ENCODE results near the gene PLEKHH2.
"Not testable (repeated sequence)": the region's sequence is repeated elsewhere in the genome, so short reads cannot be mapped to it uniquely, and the experiment has no call there.

The PLEKHH2 gene

DNA sequence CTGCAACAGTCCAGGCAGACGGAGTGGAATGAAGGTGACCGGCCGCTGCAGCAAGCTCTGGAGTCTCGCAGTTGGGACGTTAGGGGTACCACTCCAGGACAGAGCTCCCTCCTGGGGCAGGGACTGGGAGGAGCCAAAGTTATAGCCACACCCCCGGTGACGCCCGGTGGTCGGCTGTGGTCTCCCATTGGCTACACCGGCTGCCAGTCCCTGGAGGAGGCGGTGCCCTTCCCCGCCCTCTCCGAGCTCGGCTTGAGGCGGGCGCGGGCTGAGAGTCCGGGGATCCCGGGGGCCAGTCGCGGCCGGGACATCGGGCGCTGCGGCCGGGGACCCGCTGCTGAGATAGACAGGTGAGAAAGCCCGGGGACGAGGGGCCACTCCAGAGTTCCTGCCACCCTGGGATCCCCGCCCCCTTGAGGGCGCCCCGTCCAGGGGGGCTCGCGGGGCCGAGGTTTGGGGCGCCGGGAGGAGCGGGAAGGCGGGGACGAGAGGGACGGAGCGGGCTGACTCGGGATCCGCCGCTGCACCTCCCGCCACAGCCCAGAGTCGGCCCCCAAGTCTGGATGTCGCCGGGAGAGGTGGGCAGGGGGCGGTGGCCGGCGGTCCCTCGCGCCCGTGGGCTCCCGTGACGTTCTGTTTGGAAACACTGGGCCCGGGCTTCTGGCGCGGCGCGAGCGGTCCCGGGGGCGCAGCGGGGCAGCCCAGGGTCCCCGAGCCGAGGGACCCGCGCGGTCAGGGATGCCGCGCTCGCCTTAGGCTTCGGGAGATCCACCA is at the start of gene PLEKHH2:
Gene PLEKHH2 (plus strand): TSS at position 231 of the 774 bp plus-strand sequence. CDS start 7,414 bp downstream, outside the sequence.
- H3K36me3 ChIP-seq (ENCODE audit: control insufficient read depth in 2 of 2, insufficient read depth in 2 of 2, low read length in 2 of 2), result no peaks in the 10 kb centered on the region
- H3K4me1 ChIP-seq (ENCODE audit: control insufficient read depth in 2 of 2, insufficient read depth in 2 of 2, low read length in 2 of 2), result peaks cover 2 to 6% of the 10 kb centered on the region in 2 donors
- H3K27ac ChIP-seq (ENCODE audit: low read depth in 2 of 2, low read length in 2 of 2), result peak within 1 kb of the TSS; percentile 64 to 66
- H3K4me3 ChIP-seq (ENCODE audit: low read length in 2 of 2), result peak within 1 kb of the TSS; percentile 66 to 67
- H3K27me3 ChIP-seq (ENCODE audit: control insufficient read depth in 2 of 2, insufficient read depth in 2 of 2, low read length in 2 of 2), result peaks cover 6 to 10% of the 10 kb centered on the region in 2 donors
- H3K9ac ChIP-seq (ENCODE audit: low read depth in 1 of 2, low read length in 2 of 2), result peak within 1 kb of the TSS; percentile 42 to 67
- no peaks in the 10 kb centered on the region for H3K9me3 ChIP-seq (ENCODE audit: control insufficient read depth in 2 of 2, low read length in 2 of 2)

DNA sequence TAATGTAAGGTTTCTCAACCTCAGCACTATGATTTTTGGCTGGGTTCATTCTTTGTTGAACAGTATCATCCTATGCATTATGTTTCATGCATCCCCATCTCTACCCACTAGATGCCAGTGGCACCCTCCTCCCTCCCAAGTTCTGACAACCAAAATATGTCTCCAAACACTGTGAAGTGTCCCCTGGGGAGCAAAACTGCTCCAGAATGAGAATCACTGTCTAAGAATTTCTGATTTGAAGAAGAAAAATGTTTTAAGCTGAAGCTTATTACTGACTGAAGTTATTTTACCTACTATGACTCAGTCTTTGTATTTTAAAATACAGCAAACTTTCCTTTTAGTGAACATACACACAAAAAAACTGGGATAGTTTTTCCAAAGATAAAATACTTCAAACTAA is 44.6 kb upstream of the PLEKHH2 start:
- H3K36me3 ChIP-seq (ENCODE audit: control insufficient read depth in 2 of 2, insufficient read depth in 2 of 2, low read length in 2 of 2), result peaks cover 13 to 17% of the 10 kb centered on the region in 2 donors
- H3K9me3 ChIP-seq (ENCODE audit: control insufficient read depth in 2 of 2, low read length in 2 of 2), result no peaks in the 10 kb centered on the region
- no peak overlapping the region for H3K9ac ChIP-seq (ENCODE audit: low read depth in 1 of 2, low read length in 2 of 2)
- H3K27me3 ChIP-seq (ENCODE audit: control insufficient read depth in 2 of 2, insufficient read depth in 2 of 2, low read length in 2 of 2), result no peaks in the 10 kb centered on the region
- no peak overlapping the region for H3K4me3 ChIP-seq (ENCODE audit: low read length in 2 of 2)
- peaks cover 7 to 9% of the 10 kb centered on the region in 2 donors for H3K4me1 ChIP-seq (ENCODE audit: control insufficient read depth in 2 of 2, insufficient read depth in 2 of 2, low read length in 2 of 2)
- H3K27ac ChIP-seq (ENCODE audit: low read depth in 2 of 2, low read length in 2 of 2), result no peak overlapping the region

DNA sequence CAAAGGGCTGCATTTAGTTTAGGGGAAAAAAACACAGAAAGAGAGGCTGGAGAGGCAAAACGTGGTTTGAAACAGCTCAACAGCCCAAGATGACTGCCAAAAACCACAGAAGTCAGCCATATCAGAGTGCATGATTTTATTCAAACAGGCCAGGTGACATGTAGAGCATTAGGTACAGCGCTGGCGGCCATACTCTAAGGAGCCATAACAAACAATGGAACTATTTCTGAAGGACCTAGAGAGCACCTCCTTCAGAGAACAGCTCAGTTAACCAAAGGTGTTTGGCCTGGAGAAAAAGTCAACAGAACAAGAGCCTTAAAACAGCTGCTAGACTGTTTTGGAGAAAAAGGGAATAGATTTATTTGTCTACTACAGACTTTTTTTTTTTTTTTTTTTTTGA is 43.8 kb upstream of the PLEKHH2 start:
- Histone ChIP-seq H3K4me3 (ENCODE audit: low read length in 2 of 2) (no peak overlapping the region), H3K9ac (ENCODE audit: low read depth in 1 of 2, low read length in 2 of 2) (no peak overlapping the region), H3K9me3 (ENCODE audit: control insufficient read depth in 2 of 2, low read length in 2 of 2) (no peaks in the 10 kb centered on the region), H3K27ac (ENCODE audit: low read depth in 2 of 2, low read length in 2 of 2) (no peak overlapping the region), H3K36me3 (ENCODE audit: control insufficient read depth in 2 of 2, insufficient read depth in 2 of 2, low read length in 2 of 2) (peaks cover 13 to 17% of the 10 kb centered on the region in 2 donors), H3K4me1 (ENCODE audit: control insufficient read depth in 2 of 2, insufficient read depth in 2 of 2, low read length in 2 of 2) (peaks cover 7 to 9% of the 10 kb centered on the region in 2 donors), H3K27me3 (ENCODE audit: control insufficient read depth in 2 of 2, insufficient read depth in 2 of 2, low read length in 2 of 2) (no peaks in the 10 kb centered on the region)

DNA sequence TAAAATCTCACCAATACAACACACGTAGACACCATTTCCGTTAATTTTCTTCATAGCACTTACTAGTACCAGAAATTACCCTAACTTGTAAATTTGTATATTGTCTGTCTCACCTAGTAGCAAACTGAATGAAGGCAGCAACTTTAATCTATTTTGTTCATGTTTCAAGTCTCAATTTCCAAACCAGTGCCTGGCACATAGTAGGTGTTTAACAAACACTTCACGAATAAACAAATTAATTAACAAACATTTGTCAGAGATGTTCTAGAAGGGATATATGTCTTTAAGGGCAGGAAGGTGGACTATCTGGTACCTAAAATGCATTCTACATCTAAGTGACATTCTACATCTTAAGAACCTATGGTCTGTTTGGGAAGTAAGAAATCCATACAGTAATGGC is 42.2 kb upstream of the PLEKHH2 start:
- H3K9ac ChIP-seq (ENCODE audit: low read depth in 1 of 2, low read length in 2 of 2), result peak overlapping the region; percentile 84 to 87
- peak overlapping the region; percentile 97 to 99 for H3K4me3 ChIP-seq (ENCODE audit: low read length in 2 of 2)
- H3K27me3 ChIP-seq (ENCODE audit: control insufficient read depth in 2 of 2, insufficient read depth in 2 of 2, low read length in 2 of 2), result no peaks in the 10 kb centered on the region
- H3K27ac ChIP-seq (ENCODE audit: low read depth in 2 of 2, low read length in 2 of 2), result no peak overlapping the region
- peaks cover 7 to 9% of the 10 kb centered on the region in 2 donors for H3K4me1 ChIP-seq (ENCODE audit: control insufficient read depth in 2 of 2, insufficient read depth in 2 of 2, low read length in 2 of 2)
- H3K36me3 ChIP-seq (ENCODE audit: control insufficient read depth in 2 of 2, insufficient read depth in 2 of 2, low read length in 2 of 2), result peaks cover 11 to 12% of the 10 kb centered on the region in 2 donors
- no peaks in the 10 kb centered on the region for H3K9me3 ChIP-seq (ENCODE audit: control insufficient read depth in 2 of 2, low read length in 2 of 2)

DNA sequence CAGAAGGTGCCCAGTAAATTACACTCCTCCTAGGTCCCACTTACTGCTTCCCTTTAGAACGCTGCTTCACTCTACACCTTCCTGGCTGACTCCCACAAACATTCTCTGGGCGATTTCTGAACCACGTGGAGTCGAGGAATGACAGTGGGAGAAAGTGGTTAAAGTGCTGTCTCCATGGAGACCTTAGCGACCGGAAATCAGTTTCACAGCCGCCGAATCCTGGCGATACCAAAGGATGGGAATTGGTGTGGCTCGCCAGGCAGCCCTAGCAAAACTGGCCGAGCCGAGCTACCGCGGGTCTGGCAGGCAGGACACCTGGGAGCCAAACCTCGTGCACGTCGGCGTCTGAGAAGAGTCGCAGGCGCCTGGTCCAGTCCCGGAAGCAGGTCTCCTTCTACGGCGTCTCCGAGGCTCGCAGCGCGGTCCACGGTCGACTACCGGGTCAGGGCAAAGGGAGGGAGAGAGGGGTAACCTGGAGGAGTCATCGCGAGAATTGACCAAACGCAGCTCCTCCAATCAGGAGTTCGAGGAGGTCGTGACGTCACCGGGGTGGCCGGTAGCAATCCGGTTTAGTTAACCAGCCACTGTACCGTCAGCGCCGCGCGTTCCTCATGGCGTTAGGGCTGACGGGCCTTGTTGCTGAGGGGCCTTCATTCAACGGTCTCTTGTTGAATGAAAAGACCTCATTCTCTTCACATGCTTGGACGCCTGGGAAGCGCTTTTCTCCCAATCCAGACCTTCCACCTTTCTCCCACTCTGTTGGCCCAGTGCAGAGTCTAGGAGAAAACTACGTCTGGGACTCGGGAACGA is 41.3 kb upstream of the PLEKHH2 start, which contains the start of gene THADA:
Gene THADA (minus strand): TSS at position 436 of the 810 bp plus-strand sequence. CDS start 3,646 bp downstream, outside the sequence.
- Histone ChIP-seq H3K36me3 (ENCODE audit: control insufficient read depth in 2 of 2, insufficient read depth in 2 of 2, low read length in 2 of 2) (peaks cover 4% of the 10 kb centered on the region in 2 donors), H3K4me3 (ENCODE audit: low read length in 2 of 2) (peak within 1 kb of the TSS; percentile 97 to 99), H3K27ac (ENCODE audit: low read depth in 2 of 2, low read length in 2 of 2) (peak within 1 kb of the TSS; percentile 88 to 91), H3K27me3 (ENCODE audit: control insufficient read depth in 2 of 2, insufficient read depth in 2 of 2, low read length in 2 of 2) (no peaks in the 10 kb centered on the region), H3K4me1 (ENCODE audit: control insufficient read depth in 2 of 2, insufficient read depth in 2 of 2, low read length in 2 of 2) (peaks cover 7 to 9% of the 10 kb centered on the region in 2 donors), H3K9me3 (ENCODE audit: control insufficient read depth in 2 of 2, low read length in 2 of 2) (no peaks in the 10 kb centered on the region), H3K9ac (ENCODE audit: low read depth in 1 of 2, low read length in 2 of 2) (peak within 1 kb of the TSS; percentile 84 to 87)

DNA sequence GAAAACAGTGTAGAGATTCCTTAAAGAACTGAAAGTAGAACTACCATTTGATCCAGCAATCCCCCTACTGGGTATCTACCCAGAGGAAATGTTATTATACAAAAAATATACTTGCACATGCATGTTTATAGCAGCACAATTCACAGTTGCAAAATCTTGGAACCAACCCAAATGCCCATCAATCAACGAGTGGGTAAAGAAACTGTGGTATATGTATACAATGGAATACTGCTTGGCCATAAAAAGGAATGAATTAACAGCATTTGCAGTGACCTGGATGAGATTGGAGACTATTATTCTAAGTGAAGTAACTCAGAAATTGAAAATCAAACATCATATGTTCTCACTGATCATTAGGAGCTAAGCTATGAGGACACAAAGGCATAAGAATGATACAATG is 36.5 kb upstream of the PLEKHH2 start:
- H3K9me3 ChIP-seq (ENCODE audit: control insufficient read depth in 2 of 2, low read length in 2 of 2); H3K4me3 ChIP-seq (ENCODE audit: low read length in 2 of 2); H3K36me3 ChIP-seq (ENCODE audit: control insufficient read depth in 2 of 2, insufficient read depth in 2 of 2, low read length in 2 of 2); H3K27me3 ChIP-seq (ENCODE audit: control insufficient read depth in 2 of 2, insufficient read depth in 2 of 2, low read length in 2 of 2); H3K27ac ChIP-seq (ENCODE audit: low read depth in 2 of 2, low read length in 2 of 2); H3K9ac ChIP-seq (ENCODE audit: low read depth in 1 of 2, low read length in 2 of 2); H3K4me1 ChIP-seq (ENCODE audit: control insufficient read depth in 2 of 2, insufficient read depth in 2 of 2, low read length in 2 of 2): not testable (repeated sequence)

DNA sequence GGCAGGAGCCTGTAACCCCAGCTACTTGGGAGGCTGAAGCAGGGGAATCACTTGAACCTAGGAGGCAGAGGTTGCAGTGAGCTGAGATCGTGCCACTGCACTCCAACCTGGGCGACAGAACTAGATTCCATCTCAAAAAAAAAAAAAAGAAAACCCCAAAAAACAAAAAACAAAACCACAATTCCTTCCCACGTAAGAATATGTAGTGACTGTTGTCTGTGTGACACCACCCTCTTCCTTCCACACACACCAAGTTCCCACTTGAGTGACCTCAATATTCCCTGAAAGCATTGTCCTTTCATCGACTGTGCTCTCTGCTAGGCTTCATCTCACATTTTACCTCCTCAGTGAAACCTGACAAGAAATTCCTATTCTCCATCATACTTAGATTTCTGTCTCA is 32.4 kb upstream of the PLEKHH2 start:
- Histone ChIP-seq H3K9me3 (ENCODE audit: control insufficient read depth in 2 of 2, low read length in 2 of 2) (no peaks in the 10 kb centered on the region), H3K36me3 (ENCODE audit: control insufficient read depth in 2 of 2, insufficient read depth in 2 of 2, low read length in 2 of 2) (no peaks in the 10 kb centered on the region), H3K4me3 (ENCODE audit: low read length in 2 of 2) (no peak overlapping the region), H3K27me3 (ENCODE audit: control insufficient read depth in 2 of 2, insufficient read depth in 2 of 2, low read length in 2 of 2) (no peaks in the 10 kb centered on the region), H3K9ac (ENCODE audit: low read depth in 1 of 2, low read length in 2 of 2) (no peak overlapping the region), H3K4me1 (ENCODE audit: control insufficient read depth in 2 of 2, insufficient read depth in 2 of 2, low read length in 2 of 2) (no peaks in the 10 kb centered on the region), H3K27ac (ENCODE audit: low read depth in 2 of 2, low read length in 2 of 2) (no peak overlapping the region)

DNA sequence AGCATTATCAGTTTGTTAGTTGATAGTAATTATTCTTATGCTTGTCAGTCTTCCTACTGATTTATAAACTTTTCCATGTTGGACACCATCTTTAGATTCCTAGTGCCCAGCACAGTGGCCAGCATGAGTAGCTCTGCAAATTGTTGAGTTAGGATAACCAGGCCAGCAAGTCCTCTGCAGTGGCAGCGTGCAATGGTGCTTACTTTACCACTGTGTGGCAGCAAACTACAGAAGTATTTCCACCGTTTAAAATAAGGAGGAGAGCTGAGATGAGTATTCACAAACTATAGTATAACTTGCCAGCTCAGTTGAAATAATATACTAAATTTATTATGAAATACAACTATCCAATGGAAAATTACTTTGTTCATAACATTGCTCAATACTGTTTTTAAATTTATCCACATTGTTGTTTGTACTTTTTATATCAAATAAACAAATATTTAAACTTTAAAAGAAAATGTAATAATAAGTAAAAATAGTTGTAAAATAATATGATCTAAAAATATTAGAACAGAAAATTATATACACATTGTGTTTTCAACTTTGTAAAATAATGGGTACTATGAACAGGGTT is 31.9 kb upstream of the PLEKHH2 start:
- Histone ChIP-seq H3K27ac (ENCODE audit: low read depth in 2 of 2, low read length in 2 of 2) (no peak overlapping the region), H3K4me3 (ENCODE audit: low read length in 2 of 2) (no peak overlapping the region), H3K36me3 (ENCODE audit: control insufficient read depth in 2 of 2, insufficient read depth in 2 of 2, low read length in 2 of 2) (no peaks in the 10 kb centered on the region), H3K27me3 (ENCODE audit: control insufficient read depth in 2 of 2, insufficient read depth in 2 of 2, low read length in 2 of 2) (no peaks in the 10 kb centered on the region), H3K9ac (ENCODE audit: low read depth in 1 of 2, low read length in 2 of 2) (no peak overlapping the region), H3K9me3 (ENCODE audit: control insufficient read depth in 2 of 2, low read length in 2 of 2) (no peaks in the 10 kb centered on the region), H3K4me1 (ENCODE audit: control insufficient read depth in 2 of 2, insufficient read depth in 2 of 2, low read length in 2 of 2) (no peaks in the 10 kb centered on the region)

DNA sequence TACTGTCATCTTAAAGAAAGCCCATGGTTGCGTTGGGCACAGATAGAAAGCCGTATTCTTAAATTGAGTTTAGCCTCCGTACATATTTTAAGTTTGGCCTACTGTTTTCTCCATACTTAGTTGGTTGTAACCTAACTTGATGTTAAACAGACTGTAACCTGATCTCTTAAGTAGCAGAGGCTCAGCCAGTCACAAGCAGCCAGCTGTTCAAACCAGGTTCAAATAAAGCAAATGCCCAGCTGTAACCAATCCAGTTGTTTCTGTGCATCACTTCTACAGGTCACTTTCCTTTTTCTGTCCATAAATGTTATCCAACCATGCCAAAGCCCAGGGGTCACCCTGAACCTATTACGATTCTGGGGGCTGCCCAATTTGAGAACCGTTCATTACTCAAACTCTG is 31.2 kb upstream of the PLEKHH2 start:
- Histone ChIP-seq H3K36me3 (ENCODE audit: control insufficient read depth in 2 of 2, insufficient read depth in 2 of 2, low read length in 2 of 2) (no peaks in the 10 kb centered on the region), H3K9me3 (ENCODE audit: control insufficient read depth in 2 of 2, low read length in 2 of 2) (no peaks in the 10 kb centered on the region), H3K9ac (ENCODE audit: low read depth in 1 of 2, low read length in 2 of 2) (no peak overlapping the region), H3K27ac (ENCODE audit: low read depth in 2 of 2, low read length in 2 of 2) (no peak overlapping the region), H3K27me3 (ENCODE audit: control insufficient read depth in 2 of 2, insufficient read depth in 2 of 2, low read length in 2 of 2) (no peaks in the 10 kb centered on the region), H3K4me1 (ENCODE audit: control insufficient read depth in 2 of 2, insufficient read depth in 2 of 2, low read length in 2 of 2) (no peaks in the 10 kb centered on the region), H3K4me3 (ENCODE audit: low read length in 2 of 2) (no peak overlapping the region)
